Subcutaneous adipose tissue (tissue), 4 donors: Measurements from ENCODE around the gene OR52A1. TPM values are rescaled to one million over a fixed set of nuclear protein-coding genes. Genes with fewer than 3 reads are reported as not detected.

Source experiments
- total RNA-seq, 4 donors: library from RNA; depleted of rRNA; stranded (reverse); fragments of >200 nt; gene quantifications; one replicate each; pipeline ENCODE4 v1.1.0, GENCODE V29; 2016
- TF ChIP-seq, protein P1 (sequence below): fragments of 450-650 bp; IDR thresholded peaks from one replicate; pipeline ENCODE4 v1.5.1; 2016; ENCODE audit warnings: low read depth, mild to moderate bottlenecking, control low read depth, antibody characterized with exemption, moderate library complexity

The OR52A1 gene
- total RNA-seq, 4 donors from 2014 or later, result not detected

DNA sequence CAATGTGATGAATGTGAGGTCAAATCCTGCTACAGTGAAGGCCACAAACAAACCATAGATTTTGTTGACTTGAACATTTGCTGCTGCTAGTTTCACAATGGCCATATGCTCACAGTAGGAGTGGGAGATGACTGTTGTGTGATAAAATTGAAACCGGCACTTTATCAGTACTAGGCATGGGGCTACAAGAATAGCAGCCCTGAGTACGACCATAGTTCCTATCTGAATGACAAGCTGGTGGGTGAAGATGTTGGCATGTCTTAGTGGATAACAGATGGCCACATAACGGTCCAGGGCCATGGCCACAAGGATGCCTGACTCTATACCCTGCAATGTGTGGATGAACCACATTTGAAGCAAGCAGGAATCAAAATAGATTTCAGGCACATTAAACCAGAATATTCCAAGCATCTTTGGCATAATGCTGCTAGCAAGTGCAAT is 2.8 kb downstream of the OR52A1 start:
- TF ChIP-seq, protein P1, sequence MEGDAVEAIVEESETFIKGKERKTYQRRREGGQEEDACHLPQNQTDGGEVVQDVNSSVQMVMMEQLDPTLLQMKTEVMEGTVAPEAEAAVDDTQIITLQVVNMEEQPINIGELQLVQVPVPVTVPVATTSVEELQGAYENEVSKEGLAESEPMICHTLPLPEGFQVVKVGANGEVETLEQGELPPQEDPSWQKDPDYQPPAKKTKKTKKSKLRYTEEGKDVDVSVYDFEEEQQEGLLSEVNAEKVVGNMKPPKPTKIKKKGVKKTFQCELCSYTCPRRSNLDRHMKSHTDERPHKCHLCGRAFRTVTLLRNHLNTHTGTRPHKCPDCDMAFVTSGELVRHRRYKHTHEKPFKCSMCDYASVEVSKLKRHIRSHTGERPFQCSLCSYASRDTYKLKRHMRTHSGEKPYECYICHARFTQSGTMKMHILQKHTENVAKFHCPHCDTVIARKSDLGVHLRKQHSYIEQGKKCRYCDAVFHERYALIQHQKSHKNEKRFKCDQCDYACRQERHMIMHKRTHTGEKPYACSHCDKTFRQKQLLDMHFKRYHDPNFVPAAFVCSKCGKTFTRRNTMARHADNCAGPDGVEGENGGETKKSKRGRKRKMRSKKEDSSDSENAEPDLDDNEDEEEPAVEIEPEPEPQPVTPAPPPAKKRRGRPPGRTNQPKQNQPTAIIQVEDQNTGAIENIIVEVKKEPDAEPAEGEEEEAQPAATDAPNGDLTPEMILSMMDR, result no peak

DNA sequence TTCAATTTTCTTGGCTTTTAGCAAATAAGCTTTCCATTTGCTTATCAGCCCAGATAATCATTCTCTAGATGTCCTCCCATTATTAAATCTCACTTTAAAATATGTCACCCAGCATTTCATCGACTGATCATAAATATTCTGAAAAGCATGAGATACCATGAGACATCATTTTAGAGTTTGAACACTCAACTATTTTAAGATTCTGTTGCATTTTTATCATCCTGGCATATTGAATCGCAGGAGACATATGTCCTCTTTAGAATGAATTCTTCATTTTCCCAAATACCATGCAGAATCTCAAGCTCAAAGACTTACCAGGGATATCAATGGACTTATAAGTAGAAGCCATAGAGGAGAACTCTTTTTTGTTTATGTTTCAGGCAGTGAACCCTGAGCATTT is 16.6 kb downstream of the OR52A1 start, which contains the start of gene OR52A5:
Gene OR52A5, minus strand, starts transcription at position 361 of the 400 bp plus-strand sequence. CDS start 5,714 bp downstream, outside the sequence.
- TF ChIP-seq, protein P1, result no peak

DNA sequence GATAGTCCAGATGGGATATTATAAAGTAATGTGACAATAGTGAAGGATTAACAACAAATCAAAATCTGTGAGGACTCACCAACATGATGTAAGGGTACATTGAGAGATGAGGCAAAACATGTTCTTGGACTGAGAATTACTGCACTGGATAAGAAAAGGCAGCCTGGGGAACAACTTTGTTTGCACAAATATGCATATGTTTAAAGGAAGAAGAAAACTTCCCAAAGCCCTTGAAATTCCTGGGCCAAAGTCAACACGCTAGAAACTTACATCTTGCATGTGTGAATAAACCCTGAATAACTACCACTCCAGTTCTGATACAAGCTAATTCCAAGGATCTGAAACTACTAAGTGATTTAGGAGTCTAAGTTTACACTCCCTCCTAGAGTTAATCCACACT is 17.5 kb downstream of the OR52A1 start:
- TF ChIP-seq, protein P1, result no peak

DNA sequence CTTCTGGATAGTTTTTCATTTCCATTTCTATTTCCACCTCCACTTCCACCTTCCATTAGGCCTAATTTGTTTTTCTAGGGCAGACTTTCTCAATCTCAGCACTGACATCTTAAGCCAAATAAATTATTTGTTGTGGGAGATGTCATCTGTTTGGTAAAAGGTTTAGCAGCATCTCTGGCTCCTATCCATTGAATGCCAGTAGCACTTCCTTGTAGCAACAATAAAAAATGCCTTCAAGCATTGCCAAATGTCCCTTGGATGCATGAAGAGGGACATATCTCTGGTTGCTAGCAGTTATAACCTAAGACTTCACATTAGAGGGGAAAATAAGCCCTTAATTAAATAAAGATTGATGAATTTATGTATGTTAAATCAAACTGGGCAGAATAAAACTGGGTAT is 18.3 kb downstream of the OR52A1 start:
- TF ChIP-seq, protein P1, result no peak

DNA sequence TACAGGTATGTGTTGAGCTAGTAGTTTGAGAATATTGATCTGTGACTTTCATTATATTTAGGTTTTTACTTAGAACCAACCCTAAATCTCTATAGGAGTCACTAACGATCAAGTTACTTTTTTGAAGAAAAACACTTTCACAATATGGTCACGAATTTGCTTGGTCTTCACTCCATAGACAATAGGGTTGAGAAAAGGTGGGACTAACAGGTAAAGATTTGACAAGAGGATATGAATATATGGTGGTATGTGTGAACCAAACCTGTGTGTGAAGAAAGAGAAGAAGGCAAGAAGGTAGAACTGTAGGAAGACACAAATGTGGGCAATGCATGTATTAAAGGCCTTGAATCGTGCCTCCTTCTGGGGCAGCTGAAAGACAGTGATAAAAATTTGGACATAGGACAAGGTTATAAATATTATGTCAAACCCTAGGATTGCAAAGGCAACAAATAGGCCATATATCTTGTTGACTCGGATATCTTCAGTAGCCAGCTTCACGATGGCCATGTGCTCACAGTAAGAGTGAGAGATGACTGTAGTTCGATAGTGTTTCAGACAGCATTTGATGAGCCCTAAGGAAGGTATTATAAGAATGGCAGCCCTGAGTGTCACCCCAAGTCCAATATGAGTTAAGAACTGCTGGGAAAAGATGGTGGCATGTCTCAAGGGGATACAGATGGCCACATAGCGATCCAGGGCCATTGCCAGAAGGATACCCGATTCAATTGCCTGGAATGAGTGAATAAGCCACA is 22.8 kb downstream of the OR52A1 start:
- TF ChIP-seq, protein P1, result no peak

DNA sequence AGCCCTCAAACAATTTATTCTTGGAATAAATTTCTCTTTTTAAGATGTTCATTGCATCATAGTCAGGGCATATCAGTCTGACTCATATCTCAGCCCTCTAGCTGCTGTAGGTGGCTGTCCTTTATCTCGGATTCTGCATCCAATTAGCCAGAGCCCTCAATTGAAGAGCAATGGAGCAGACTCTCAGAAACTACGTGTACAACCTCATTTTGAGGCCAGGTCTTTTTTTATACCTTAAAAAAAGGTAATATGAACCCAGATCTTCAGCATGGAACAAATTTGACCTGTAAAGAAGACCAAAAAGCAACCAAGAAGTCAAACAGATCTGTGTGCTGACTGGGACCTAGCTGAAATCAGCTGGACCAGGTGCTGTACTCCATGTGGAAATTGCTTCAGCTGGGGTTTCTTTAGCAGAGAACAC is 25.1 kb downstream of the OR52A1 start:
- TF ChIP-seq, protein P1, result no peak

DNA sequence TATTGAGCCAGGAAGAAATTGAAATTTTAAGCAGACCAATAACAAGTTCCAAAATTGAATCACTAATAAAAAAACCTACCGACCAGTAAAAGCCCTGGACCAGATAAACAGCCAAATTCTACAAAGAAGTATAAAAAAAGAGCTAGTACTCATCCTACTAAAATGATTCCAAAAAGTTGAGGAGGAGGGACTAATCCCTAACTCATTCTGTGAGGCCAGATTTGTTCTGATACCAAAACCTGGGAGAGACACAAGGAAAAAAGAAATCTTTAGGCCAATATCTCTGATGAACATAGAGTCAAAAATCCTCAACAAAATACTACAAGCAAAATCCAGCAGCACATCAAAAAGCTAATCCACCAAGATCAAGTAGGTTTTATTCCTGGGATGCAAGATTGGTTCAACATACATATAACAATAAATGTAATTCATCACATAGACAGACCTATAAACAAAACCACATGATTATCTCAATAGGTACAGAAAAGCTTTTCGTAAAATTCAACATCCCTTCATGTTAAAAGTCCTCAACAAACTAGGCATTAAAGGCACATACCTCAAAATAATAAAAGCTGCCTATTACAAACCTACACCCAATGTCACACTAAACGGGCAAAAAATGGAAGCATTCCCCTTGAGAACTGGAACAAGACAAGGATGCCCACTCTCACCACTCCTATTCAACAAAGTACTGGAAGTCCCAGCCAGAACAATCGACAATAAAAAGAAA is 29.5 kb downstream of the OR52A1 start:
- TF ChIP-seq, protein P1, result no peak
